Measurements from ENCODE around the gene C1QBP. TPM values are rescaled to one million over a fixed set of nuclear protein-coding genes. Genes with fewer than 3 reads are reported as not detected.

C1QBP gene
- total and polyA plus RNA-seq, 2 of the 8 experiments (the other 6 are each of a cell fraction or from before 2014, with no cell fraction given), result 355 to 454 TPM

GRCh38 chr17:5419959-5420653 lies 18.8 kb downstream of the C1QBP start, which contains the start of gene RPAIN:
TSS of gene RPAIN (plus strand) at chr17:5420182. CDS start at chr17:5420211, 29 bp downstream.
- 1% methylated on average over 41 of the region's 41 CpGs; no CpG with 5 or more reads in 1 of the 2 experiments for WGBS, 2 experiments (ENCODE audit: extremely low coverage in 1 of 2, insufficient coverage in 1 of 2, insufficient read length in 1 of 2, insufficient replicate concordance in 2 of 2, low coverage in 1 of 2, low lambda C conversion rate in 2 of 2, missing lambda C conversion rate in 1 of 2)
- peak within 1 kb of the TSS; percentile 92 to 99 (median 98) for H3K9ac ChIP-seq (replicated peaks in 1 of 4; ENCODE audit: extremely low read depth in 1 of 4, low read depth in 3 of 4, low read length in 3 of 4)
- H3K27me3 ChIP-seq (replicated peaks in 1 of 4; ENCODE audit: control insufficient read depth in 3 of 4, extremely low read depth in 1 of 4, insufficient read depth in 3 of 4, low read length in 3 of 4), result no peaks in the 10 kb centered on the region
- POLR2A ChIA-PET (ENCODE audit: partially characterized antibody), result interaction anchor here (0.9 to 11.3 kb wide), 17 partner anchors 10 to 66 kb away, joined by 3 to 225 read pairs (median 5); partner anchors contain the start of genes C1QBP, DERL2, DHX33 and MIS12
- H3K79me1 ChIP-seq (ENCODE audit: low read depth, low read length), result peaks cover 9% of the 10 kb centered on the region; the same call in 1 of the 2 replicates
- FAIRE-seq, result no peak
- H3K79me2 ChIP-seq (ENCODE audit: control insufficient read depth in 1 of 2, insufficient read depth in 2 of 2, low read length in 2 of 2), result peaks cover 23 to 70% of the 10 kb centered on the region in 2 experiments
- H2BK120ac ChIP-seq (replicated peaks; ENCODE audit: low read depth, low read length), result peak within 1 kb of the TSS; percentile 58
- DNase-seq (ENCODE audit: low read depth in 1 of 2, low spot score in 2 of 2), result peak; percentile 29 to 87
- H2BK20ac ChIP-seq (ENCODE audit: low read length), result no peak within 1 kb of the TSS
- no peak within 1 kb of the TSS; the same call in 1 of the 2 replicates for H2BK15ac ChIP-seq (ENCODE audit: low read length)
- H4K91ac ChIP-seq (replicated peaks; ENCODE audit: insufficient read length, low read length), result peak within 1 kb of the TSS; percentile 96
- peak within 1 kb of the TSS; percentile 55 to 94 for H3K4me2 ChIP-seq (ENCODE audit: insufficient read depth in 1 of 2, low read depth in 2 of 2, low read length in 2 of 2)
- peak within 1 kb of the TSS; percentile 84 for H4K5ac ChIP-seq (ENCODE audit: insufficient read length, low read depth, low read length)
- peak within 1 kb of the TSS; percentile 83 for H3K56ac ChIP-seq (replicated peaks; ENCODE audit: insufficient read length, low read depth, low read length)
- H3K14ac ChIP-seq (ENCODE audit: insufficient read length), result no peak within 1 kb of the TSS
- peak within 1 kb of the TSS; percentile 97; the same call in 1 of the 2 replicates for H3K18ac ChIP-seq (ENCODE audit: extremely low read depth, low read length)
- no peak within 1 kb of the TSS for H3K23ac ChIP-seq (ENCODE audit: insufficient read length)
- H2AK5ac ChIP-seq (ENCODE audit: low read depth, low read length), result no peak within 1 kb of the TSS; the same call in 1 of the 2 replicates
- H2AFZ ChIP-seq (ENCODE audit: low read length), result peak within 1 kb of the TSS; percentile 100
- H2BK12ac ChIP-seq (ENCODE audit: low read depth, low read length), result peak within 1 kb of the TSS; percentile 98
- peaks cover 0 to 4% (median 2%) of the 10 kb centered on the region in 4 experiments; a peak in 3 of 7 replicates for H3K4me1 ChIP-seq (replicated peaks in 1 of 4; ENCODE audit: control insufficient read depth in 3 of 4, insufficient read depth in 4 of 4, low read length in 3 of 4)
- H2BK5ac ChIP-seq (ENCODE audit: low read depth, low read length), result peak within 1 kb of the TSS; percentile 96
- peaks cover 5% of the 10 kb centered on the region for H3K23me2 ChIP-seq (ENCODE audit: low read depth, low read length)
- H4K20me1 ChIP-seq (replicated peaks in 1 of 2; ENCODE audit: control insufficient read depth in 1 of 2, insufficient read depth in 2 of 2, low read length in 2 of 2), result peaks cover 4% of the 10 kb centered on the region in 2 experiments
- H3K36me3 ChIP-seq (ENCODE audit: control insufficient read depth in 2 of 4, insufficient read depth in 4 of 4, low read length in 3 of 4), result peaks cover 19 to 59% (median 38%) of the 10 kb centered on the region in 4 experiments
- H3K9me3 ChIP-seq (ENCODE audit: insufficient read depth in 2 of 2, low read depth in 1 of 2, low read length in 1 of 2), result no peaks in the 10 kb centered on the region
- peak within 1 kb of the TSS; percentile 99; the same call in 1 of the 2 replicates for H4K8ac ChIP-seq (ENCODE audit: extremely low read depth, insufficient read depth, low read length)
- CTCF ChIA-PET (ENCODE audit: partially characterized antibody), result interaction anchor here (1.8 kb wide), 1 partner anchor 11 kb away, joined by 7 read pairs; no protein-coding TSS in a partner anchor
- H3K27ac ChIP-seq (ENCODE audit: low read depth, low read length), result peak within 1 kb of the TSS; percentile 95
- H3K4me3 ChIP-seq (ENCODE audit: extremely low read depth in 1 of 4, insufficient read depth in 2 of 4, low read depth in 3 of 4, low read length in 4 of 4), result peak within 1 kb of the TSS; percentile 67 to 99 (median 97)
- H3K4ac ChIP-seq (replicated peaks; ENCODE audit: insufficient read length, low read depth, low read length), result peak within 1 kb of the TSS; percentile 27
- TF ChIP-seq JUND (IDR thresholded peaks at IDR 0.05; ENCODE audit: low read length) (no peak), E2F6 (IDR thresholded peaks at IDR 0.05) (no peak), CREB1 (IDR thresholded peaks at IDR 0.05) (no peak; the same call in 1 of the 2 replicates), ATF3 (IDR thresholded peaks at IDR 0.05; ENCODE audit: insufficient read depth, low read depth, low read length) (no peak), RFX5 (IDR thresholded peaks at IDR 0.05; ENCODE audit: borderline replicate concordance, low read depth, low read length) (no peak), TAF1 (IDR thresholded peaks at IDR 0.05; ENCODE audit: low read depth, low read length) (peak; percentile 96), PHF8 (conservative IDR thresholded peaks at IDR 0.05; ENCODE audit: low read depth, low read length) (peak; percentile 92), TEAD4 (IDR thresholded peaks at IDR 0.05; ENCODE audit: low read depth, low read length) (no peak), BRCA1 (IDR thresholded peaks at IDR 0.05; ENCODE audit: low read depth, low read length) (no peak), TAF7 (optimal IDR thresholded peaks at IDR 0.05; ENCODE audit: borderline replicate concordance, low read depth, low read length) (peak; percentile 79), SIX5 (IDR thresholded peaks at IDR 0.05; ENCODE audit: low read depth, low read length) (peak; percentile 46; the same call in 1 of the 2 replicates)

Data from H1 (cell line).